Ishikawa (cell line): ENCODE results near the gene TANK.

Experiments used
- CEBPB ChIP-seq: IDR thresholded peaks from 2 replicates; pipeline ENCODE4 v1.6.1; 2012
- EP300 ChIP-seq: IDR thresholded peaks from 2 replicates; pipeline ENCODE4 v1.6.1; 2012; ENCODE audit warnings: borderline replicate concordance
- TAF1 ChIP-seq: IDR thresholded peaks from 2 replicates; pipeline ENCODE4 v1.6.1; 2012; ENCODE audit warnings: low read depth, mild to moderate bottlenecking
- YY1 ChIP-seq: IDR thresholded peaks from 2 replicates; pipeline ENCODE4 v1.6.1; 2012; ENCODE audit warnings: low read depth

DNA sequence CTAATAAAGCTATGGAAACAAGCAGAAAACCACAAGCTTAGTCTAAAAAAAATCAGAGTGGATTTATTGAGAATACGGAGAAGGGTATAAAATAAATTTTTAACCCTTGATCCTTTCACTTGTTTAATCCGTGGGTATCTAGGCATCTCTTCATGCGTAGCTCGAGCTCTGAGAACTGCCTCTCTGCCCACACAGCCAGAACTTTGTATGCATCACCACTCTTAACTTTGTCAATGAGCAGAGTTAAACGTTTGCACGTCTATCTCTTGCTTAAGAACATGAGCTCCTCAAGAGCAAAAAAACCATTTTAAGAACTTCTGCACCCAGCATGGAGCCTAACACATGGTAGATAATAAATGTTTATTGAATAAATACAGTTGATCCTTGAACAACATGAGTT, 26.9 kb upstream of the TANK start:
- TF ChIP-seq EP300 = no peak
- TF ChIP-seq TAF1 = no peak
- TF ChIP-seq YY1 = no peak
- no peak for TF ChIP-seq CEBPB
